HG03196 (cell line): ENCODE measurements around the gene PTPRU.

Experiments
- ATAC-seq: cut with Tn5 transposase; IDR thresholded peaks from one replicate; pipeline ENCODE4 v1.9.1; 2021; ENCODE audit not compliant: unreplicated experiment

The PTPRU gene

GRCh38 chr1:29356663-29357062 lies 120.3 kb downstream of the PTPRU start:
- ATAC-seq, result no peak

DNA sequence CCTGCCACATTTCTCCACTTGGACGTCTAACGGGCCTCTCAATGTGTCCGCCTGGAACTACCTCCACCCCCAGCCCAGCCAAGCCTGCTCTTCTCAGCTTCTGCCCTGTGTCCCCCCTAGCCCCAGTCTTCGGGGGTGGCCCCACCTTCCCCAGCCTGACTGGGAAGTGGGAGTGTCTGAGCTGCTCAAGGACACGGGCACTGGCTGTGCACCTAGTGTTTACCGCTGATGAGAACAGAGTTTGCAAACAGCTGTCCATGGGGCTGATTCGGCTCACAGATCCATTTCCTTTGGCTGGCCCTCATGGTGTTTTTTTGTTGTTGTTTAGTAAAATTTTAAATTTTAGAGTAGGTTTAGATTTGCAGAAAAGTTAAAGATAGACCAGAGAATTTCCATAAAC lies 121.1 kb downstream of the PTPRU start:
- no peak for ATAC-seq

GRCh38 chr1:29358183-29358582 lies 121.9 kb downstream of the PTPRU start:
- ATAC-seq, result no peak

DNA sequence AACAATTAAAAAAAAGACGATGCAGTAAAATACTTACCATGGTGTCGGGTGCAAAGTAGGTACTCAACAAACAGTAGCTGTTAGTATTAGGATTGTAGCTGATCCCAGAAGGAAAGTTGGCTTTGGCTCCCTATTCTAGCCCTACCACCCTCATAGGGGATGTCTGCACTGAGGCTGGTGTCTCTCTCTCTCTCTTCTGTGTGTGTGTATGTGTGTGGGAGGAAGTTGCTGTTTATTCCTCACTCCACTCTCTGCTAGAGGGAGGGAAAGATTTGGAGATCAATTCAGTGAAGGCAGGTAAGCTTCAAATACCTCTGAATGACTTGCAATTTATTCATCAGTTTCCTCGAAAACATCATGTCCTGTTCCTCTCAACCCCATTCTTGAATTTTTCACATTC lies 124.4 kb downstream of the PTPRU start:
- ATAC-seq, result no peak

DNA sequence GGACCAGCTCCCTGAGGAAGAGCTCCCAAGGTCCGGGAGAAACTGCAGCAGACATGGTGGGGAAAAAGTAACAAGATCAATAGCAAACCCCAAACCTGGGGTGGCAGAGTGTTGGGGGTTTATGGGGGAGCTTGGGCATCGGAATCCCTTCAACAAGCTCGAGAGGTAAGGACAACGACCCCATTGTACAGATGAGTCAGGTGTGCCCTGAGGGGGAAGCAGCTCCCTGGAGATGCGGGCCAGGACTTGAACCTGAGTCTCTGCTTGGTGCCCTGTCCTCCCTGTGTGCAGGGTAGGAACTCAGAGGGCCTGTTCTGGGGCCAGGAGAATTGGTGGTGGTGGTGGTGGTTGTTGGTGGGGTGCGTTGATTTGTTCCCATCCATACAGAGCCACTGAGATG lies 125.4 kb downstream of the PTPRU start:
- ATAC-seq, result no peak

DNA sequence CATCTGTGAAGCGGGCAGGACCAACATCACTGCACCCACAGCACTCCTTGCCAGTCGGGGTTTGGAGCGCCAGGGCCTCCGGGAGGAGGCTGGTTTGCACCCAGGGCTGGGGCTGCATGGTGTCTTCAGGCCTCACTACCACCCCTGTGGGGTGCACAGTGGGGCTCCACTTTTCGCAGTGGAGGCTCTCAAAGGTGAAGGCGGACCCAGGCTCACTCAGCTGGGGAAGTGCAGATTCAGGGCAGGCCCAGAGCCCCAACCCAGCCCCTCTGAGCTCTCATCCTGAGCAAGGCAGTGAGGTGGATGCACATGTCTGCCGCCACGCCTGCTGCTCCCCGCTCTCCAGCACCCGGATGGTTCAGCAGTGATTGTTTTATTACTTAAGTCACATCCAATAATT lies 125.8 kb downstream of the PTPRU start:
- no peak for ATAC-seq

- no peak for ATAC-seq
These were observed 126.4 kb downstream of the PTPRU start for GRCh38 chr1:29362764-29363163.

DNA sequence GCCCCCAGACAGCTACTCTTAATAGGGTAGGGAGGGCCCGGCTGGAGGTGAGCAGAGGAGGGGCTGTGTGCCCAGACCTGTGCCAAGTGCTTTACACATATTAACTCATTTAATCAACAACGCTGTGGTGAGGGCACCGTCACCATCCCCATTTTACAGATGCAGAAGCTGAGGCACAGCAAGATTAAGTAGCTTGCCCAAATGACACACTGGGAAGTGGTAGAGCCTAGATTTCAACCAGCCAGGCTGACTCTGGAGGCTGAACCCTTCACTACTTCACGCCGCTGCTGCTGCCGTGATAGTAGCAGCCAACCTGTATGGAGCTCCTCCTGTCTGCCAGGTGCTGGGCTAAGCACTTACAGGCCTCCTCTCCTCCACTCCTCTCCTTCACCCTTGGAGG lies 127.2 kb downstream of the PTPRU start:
- ATAC-seq, result no peak

- no peak for ATAC-seq
These were observed 127.9 kb downstream of the PTPRU start for GRCh38 chr1:29364101-29364678.

GRCh38 chr1:29365906-29366670 lies 129.8 kb downstream of the PTPRU start:
- no peak for ATAC-seq

GRCh38 chr1:29368936-29369932 lies 132.9 kb downstream of the PTPRU start:
- no peak for ATAC-seq

- ATAC-seq, result no peak
These were observed 133.7 kb downstream of the PTPRU start for GRCh38 chr1:29370067-29370466.

DNA sequence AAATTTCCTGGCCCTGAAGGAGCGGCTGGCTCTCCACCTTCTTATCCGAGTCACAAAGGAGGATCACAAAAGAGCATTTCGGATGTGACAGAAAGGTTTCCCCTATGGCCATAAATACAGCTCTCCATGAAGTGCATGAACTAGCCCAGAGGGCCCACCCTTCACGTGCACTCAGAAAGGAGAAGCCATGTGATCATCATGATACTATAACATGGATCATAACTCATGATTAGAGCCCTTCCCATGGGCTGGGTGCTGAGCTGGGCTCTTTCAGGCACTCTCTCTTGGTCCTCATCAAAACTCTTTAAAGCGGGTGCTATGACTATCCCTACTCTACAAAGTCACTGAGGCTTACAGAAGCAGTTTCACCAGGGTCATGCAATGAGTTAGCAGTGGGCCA lies 135.0 kb downstream of the PTPRU start:
- no peak for ATAC-seq

DNA sequence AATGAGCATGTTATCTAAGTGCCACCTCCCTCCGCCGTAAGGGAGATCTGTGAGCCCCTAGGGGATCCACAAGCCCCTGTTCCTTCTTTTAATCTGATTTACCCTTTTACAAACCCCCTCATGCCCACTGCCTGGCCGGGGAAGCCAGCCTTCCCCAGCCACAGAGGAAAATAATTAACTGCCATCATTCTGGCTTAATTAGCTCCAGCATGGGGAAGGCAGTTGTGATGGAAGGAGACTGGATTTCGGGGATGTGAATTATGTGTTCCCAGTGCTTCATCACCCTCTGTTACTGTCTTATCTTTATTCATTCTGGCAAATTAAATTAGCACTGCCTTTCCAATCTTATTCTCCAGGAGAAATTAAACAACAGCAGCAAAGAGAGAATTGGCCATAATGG lies 135.8 kb downstream of the PTPRU start:
- no peak for ATAC-seq
